ENCODE measurements around the gene PDS5A.

The PDS5A gene

DNA sequence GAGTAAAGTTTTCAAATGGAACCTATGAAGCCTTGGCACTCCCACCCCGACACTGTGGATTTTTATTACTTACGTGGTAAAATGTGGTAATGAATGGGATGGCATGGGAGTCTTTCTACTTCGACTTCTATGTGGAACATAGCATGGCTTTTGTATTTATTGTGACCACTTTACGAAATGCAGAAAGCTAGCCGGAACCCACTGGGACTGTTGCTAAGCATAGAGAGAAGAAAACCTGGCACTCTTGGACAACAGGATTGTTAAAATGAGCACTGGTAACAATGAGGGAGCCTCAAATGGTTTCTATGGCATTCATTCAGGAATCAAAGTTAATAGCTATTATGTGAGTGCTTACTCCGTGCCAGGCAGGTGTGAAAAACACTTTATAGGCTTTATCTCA, 113.3 kb downstream of the PDS5A start:
- H3K4me3 ChIP-seq (ENCODE audit: low read depth, low read length): no peak overlapping the region
- TF ChIP-seq, protein P1, sequence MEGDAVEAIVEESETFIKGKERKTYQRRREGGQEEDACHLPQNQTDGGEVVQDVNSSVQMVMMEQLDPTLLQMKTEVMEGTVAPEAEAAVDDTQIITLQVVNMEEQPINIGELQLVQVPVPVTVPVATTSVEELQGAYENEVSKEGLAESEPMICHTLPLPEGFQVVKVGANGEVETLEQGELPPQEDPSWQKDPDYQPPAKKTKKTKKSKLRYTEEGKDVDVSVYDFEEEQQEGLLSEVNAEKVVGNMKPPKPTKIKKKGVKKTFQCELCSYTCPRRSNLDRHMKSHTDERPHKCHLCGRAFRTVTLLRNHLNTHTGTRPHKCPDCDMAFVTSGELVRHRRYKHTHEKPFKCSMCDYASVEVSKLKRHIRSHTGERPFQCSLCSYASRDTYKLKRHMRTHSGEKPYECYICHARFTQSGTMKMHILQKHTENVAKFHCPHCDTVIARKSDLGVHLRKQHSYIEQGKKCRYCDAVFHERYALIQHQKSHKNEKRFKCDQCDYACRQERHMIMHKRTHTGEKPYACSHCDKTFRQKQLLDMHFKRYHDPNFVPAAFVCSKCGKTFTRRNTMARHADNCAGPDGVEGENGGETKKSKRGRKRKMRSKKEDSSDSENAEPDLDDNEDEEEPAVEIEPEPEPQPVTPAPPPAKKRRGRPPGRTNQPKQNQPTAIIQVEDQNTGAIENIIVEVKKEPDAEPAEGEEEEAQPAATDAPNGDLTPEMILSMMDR (IDR thresholded peaks at IDR 0.05; ENCODE audit: low read depth, low read length, missing control alignments): no peak
- in situ Hi-C loops (cut with HindIII; ENCODE audit: low sequenced_read_pairs): no loop called here
- DNase-seq (ENCODE audit: low read depth): no peak

DNA sequence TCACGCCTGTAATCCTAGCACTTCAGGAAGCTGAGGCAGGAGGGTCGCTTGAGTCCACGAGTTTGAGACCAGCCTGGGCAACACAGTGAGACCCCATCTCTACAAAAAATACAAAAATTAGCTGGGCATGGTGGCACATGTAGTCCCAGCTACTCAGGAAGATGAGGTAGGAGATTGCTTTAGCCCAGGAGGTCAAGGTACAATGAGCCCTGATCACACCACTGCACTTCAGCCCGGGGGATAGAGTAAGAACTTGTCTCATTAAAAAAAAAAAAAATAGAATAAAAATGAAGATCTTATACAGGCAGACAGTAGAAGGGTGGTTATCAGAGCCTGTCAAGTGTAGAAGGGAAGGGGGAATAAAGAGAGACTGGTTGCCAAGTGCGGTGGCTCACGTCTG, 116.9 kb downstream of the PDS5A start:
- in situ Hi-C loops (cut with HindIII; ENCODE audit: low sequenced_read_pairs): no loop called here
- H3K4me3 ChIP-seq (ENCODE audit: low read depth, low read length): no peak overlapping the region
- TF ChIP-seq, protein P1 (IDR thresholded peaks at IDR 0.05; ENCODE audit: low read depth, low read length, missing control alignments): no peak
- DNase-seq (ENCODE audit: low read depth): no peak

DNA sequence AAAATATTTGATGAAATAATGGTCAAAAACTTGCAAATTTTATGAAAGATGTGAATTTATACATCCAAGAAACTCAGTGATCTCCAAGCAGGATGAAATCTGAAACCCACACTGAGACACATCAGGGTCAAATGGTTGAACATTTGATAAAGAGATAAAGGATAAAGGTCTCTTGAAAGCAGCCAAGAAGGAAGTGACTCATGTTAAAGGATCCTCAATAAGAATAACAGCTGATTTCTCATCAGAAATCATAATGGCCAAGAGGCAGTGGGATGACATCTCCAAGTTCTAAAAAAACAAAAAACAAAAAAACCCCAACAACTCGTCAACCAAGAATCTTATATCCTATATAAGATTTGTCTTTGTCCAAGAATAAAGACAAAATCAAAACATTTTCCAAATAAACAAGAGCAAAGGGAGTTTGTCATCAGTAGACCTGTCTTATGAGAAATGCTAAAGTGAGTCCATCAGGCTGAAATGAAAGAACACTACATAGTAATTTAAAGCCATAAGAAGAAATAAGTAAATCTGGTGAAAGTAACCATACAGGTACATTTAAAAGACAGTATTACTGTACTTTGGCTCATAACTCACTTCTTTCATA, 121.7 kb downstream of the PDS5A start:
- DNase-seq (ENCODE audit: low read depth): no peak
- in situ Hi-C loops (cut with HindIII; ENCODE audit: low sequenced_read_pairs): no loop called here
- TF ChIP-seq, protein P1 (IDR thresholded peaks at IDR 0.05; ENCODE audit: low read depth, low read length, missing control alignments): no peak
- no peak overlapping the region for H3K4me3 ChIP-seq (ENCODE audit: low read depth, low read length)

GRCh38 chr4:39852636-39853035, 125.1 kb downstream of the PDS5A start:
- TF ChIP-seq, protein P1 (IDR thresholded peaks at IDR 0.05; ENCODE audit: low read depth, low read length, missing control alignments): no peak
- in situ Hi-C loops (cut with HindIII; ENCODE audit: low sequenced_read_pairs): no loop called here
- H3K4me3 ChIP-seq (ENCODE audit: low read depth, low read length): no peak overlapping the region
- no peak for DNase-seq (ENCODE audit: low read depth)

DNA sequence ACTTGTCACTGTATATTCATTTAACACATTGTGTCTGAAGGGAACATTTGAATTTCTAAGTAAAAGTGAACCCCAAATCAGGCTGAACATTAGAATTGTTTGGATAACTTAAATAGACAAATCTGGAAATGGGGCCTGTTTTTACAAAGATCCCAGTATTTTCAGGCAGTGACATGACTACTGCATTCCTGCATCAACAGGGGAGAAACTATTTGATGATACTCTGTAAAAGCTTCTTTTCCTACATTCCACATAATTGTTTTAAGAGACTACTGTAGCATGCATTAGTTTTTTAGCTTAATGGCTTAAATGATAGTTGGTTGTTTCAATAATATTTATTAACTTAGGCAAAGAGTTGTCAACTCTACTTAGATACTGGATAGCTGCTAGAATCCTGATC, 127.0 kb downstream of the PDS5A start:
- in situ Hi-C loops (cut with HindIII; ENCODE audit: low sequenced_read_pairs): no loop called here
- no peak overlapping the region for H3K4me3 ChIP-seq (ENCODE audit: low read depth, low read length)
- no peak for DNase-seq (ENCODE audit: low read depth)
- TF ChIP-seq, protein P1 (IDR thresholded peaks at IDR 0.05; ENCODE audit: low read depth, low read length, missing control alignments): no peak

GRCh38 chr4:39846705-39847104, 131.0 kb downstream of the PDS5A start:
- TF ChIP-seq, protein P1 (IDR thresholded peaks at IDR 0.05; ENCODE audit: low read depth, low read length, missing control alignments): no peak
- no peak overlapping the region for H3K4me3 ChIP-seq (ENCODE audit: low read depth, low read length)
- in situ Hi-C loops (cut with HindIII; ENCODE audit: low sequenced_read_pairs): no loop called here
- DNase-seq (ENCODE audit: low read depth): no peak

Measured in astrocyte of the cerebellum (primary cell).